ENCODE measurements around the gene GNPTAB.

The GNPTAB gene

DNA sequence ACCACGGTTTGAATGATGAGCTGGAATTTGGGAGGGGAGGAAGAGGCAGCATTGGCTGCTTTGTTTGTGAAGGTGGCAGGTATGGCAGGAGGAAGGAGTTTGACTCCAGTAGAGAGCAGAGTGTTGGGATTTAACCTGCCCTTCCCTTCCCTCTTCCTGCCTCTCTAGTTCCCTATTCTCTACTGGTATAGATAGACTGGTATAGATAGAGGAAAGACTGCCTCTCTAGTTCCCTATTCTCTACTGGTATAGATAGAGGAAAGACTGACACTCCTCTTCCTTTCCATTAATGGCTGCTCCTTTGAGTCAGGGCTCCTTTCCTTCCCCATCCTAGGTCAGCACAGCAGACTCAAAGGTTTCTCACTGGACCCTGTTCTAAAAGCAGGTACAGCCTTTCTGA lies 83.1 kb downstream of the GNPTAB start:
- TF ChIP-seq GATA2 (IDR thresholded peaks at IDR 0.05; ENCODE audit: low read depth, low read length) (no peak), GATA3 (IDR thresholded peaks at IDR 0.05; ENCODE audit: low read depth, low read length) (no peak)

GRCh38 chr12:101746661-101747060 lies 84.1 kb downstream of the GNPTAB start:
- TF ChIP-seq GATA3 (IDR thresholded peaks at IDR 0.05; ENCODE audit: low read depth, low read length) = no peak
- no peak for TF ChIP-seq GATA2 (IDR thresholded peaks at IDR 0.05; ENCODE audit: low read depth, low read length)

- TF ChIP-seq GATA3 (IDR thresholded peaks at IDR 0.05; ENCODE audit: low read depth, low read length) = no peak
- TF ChIP-seq GATA2 (IDR thresholded peaks at IDR 0.05; ENCODE audit: low read depth, low read length) = no peak
These were observed 84.6 kb downstream of the GNPTAB start for GRCh38 chr12:101746196-101746595.

DNA sequence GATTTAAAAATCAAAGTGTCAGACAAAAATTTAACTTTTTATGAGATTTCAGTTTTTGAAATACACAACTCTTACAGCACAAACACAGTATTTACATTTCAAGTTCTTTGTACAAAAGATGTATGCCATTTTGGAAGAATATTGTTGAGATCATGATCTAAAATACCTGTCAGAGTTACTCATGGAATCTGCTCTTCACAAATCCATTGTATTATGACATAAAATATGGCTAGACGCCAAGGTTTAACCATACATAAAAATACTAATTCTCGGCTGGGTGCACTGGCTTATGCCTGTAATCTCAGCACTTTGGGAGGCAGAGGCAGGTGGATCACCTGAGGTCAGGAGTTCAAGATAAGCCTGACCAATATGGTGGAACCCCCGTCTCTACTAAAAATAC lies 85.3 kb downstream of the GNPTAB start:
- no peak for TF ChIP-seq GATA3 (IDR thresholded peaks at IDR 0.05; ENCODE audit: low read depth, low read length)
- TF ChIP-seq GATA2 (IDR thresholded peaks at IDR 0.05; ENCODE audit: low read depth, low read length) = no peak

GRCh38 chr12:101743724-101744472 lies 86.9 kb downstream of the GNPTAB start:
- no peak for TF ChIP-seq GATA2 (IDR thresholded peaks at IDR 0.05; ENCODE audit: low read depth, low read length)
- no peak for TF ChIP-seq GATA3 (IDR thresholded peaks at IDR 0.05; ENCODE audit: low read depth, low read length)

DNA sequence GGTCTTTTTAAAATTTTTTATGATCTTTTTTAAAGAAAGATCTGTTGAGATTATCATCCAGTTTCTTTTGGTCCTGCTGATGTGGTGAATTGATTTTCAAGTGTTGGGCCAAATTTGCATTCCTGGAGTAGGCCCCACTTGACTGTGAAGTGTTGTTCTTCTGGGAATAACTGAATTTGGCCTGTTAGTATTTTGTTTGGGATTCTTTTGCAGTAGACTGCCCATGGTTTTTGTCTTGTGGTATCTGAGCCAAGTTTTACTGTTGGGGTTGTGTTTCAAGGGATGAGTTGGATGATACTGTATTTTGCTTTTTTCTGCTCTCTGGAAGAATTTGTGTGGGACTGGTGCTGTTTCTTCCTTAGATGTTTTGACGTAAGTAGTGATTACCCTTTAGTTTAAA lies 87.5 kb downstream of the GNPTAB start:
- TF ChIP-seq GATA2 (IDR thresholded peaks at IDR 0.05; ENCODE audit: low read depth, low read length) = no peak
- no peak for TF ChIP-seq GATA3 (IDR thresholded peaks at IDR 0.05; ENCODE audit: low read depth, low read length)

GRCh38 chr12:101740980-101741379 lies 89.8 kb downstream of the GNPTAB start:
- TF ChIP-seq GATA2 (IDR thresholded peaks at IDR 0.05; ENCODE audit: low read depth, low read length) (no peak), GATA3 (IDR thresholded peaks at IDR 0.05; ENCODE audit: low read depth, low read length) (no peak)

DNA sequence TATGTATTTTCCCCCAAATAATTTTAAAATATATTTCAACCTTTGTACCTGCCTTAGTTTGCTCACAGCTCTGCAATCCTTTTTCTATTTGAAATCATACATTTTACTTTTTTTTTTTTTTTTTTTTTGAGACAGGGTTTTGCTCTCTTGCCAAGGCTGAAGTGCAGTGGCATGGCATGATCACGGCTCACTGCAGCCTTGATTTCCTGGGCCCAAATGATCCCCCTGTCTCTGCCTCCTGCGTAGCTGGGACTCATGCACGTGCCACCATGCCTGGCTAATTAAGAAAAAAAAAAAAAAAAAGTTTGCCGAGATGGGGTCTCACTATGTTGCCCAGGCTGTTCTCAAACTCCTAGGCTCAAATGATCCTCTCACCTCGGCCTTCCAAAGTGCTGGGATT lies 90.2 kb downstream of the GNPTAB start:
- TF ChIP-seq GATA3 (IDR thresholded peaks at IDR 0.05; ENCODE audit: low read depth, low read length) (no peak), GATA2 (IDR thresholded peaks at IDR 0.05; ENCODE audit: low read depth, low read length) (no peak)

GRCh38 chr12:101738920-101739665 lies 91.7 kb downstream of the GNPTAB start, which contains the start of gene SYCP3:
Gene SYCP3, minus strand, starts transcription at chr12:101739462. Its CDS starts 1,527 bp downstream, at chr12:101737935.
- TF ChIP-seq GATA2 (IDR thresholded peaks at IDR 0.05; ENCODE audit: low read depth, low read length) = no peak
- TF ChIP-seq GATA3 (IDR thresholded peaks at IDR 0.05; ENCODE audit: low read depth, low read length) = no peak

DNA sequence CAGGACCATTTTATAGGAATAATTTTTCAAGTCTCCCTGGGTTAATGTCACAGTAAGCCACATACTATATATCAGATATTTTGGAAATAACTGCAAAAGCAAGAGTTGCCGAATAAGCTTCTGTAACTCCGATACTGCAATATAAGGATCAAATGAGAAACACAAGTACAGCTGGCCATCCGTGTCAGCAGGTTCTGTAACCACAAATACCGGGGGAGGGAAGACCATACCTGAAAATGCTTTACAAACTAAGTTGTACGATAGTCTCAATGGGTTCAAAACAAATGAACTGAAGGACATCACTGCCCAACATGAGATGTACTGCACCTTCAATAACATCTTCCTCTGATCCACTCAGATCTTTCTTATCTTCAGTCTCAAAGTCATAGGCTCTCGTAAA lies 93.3 kb downstream of the GNPTAB start:
- TF ChIP-seq GATA3 (IDR thresholded peaks at IDR 0.05; ENCODE audit: low read depth, low read length) (no peak), GATA2 (IDR thresholded peaks at IDR 0.05; ENCODE audit: low read depth, low read length) (no peak)

DNA sequence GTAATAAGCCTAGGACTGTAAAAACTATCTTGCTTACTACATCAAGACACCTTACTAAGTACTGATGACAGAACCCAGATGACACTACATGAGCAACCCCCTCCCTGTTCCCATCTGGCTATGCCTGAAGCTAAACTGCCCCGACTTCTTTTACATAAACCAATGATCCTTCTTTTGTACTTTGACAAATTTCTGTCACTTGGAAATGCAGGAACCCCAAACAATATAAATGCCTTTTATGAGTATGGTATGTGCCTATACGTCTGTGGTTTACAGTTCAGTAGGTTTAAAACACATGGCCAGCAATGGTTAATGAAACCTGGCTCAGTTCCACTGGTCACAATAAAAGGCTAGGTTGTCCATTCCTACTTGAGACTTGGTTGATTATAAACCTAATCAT lies 97.6 kb downstream of the GNPTAB start:
- TF ChIP-seq GATA3 (IDR thresholded peaks at IDR 0.05; ENCODE audit: low read depth, low read length) = no peak
- no peak for TF ChIP-seq GATA2 (IDR thresholded peaks at IDR 0.05; ENCODE audit: low read depth, low read length)

DNA sequence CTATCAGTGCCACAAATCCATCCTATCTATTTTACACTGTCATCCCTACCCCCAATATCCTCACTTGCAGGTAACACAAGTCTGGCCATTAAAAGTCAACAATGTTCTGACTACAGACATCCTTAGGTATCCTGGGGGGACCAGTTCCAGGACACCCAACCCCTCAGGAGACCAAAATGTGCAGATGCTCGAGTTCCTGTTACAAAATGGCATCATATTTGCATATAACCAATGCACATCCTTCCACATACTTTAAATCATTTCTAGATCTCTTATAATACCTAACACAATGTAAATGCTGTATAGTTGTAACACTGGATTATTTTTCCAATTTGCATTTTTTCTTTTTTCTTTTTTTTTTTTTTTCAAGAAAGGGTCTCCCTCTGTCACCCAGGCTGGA lies 98.4 kb downstream of the GNPTAB start:
- TF ChIP-seq GATA3 (IDR thresholded peaks at IDR 0.05; ENCODE audit: low read depth, low read length) (no peak), GATA2 (IDR thresholded peaks at IDR 0.05; ENCODE audit: low read depth, low read length) (no peak)

DNA sequence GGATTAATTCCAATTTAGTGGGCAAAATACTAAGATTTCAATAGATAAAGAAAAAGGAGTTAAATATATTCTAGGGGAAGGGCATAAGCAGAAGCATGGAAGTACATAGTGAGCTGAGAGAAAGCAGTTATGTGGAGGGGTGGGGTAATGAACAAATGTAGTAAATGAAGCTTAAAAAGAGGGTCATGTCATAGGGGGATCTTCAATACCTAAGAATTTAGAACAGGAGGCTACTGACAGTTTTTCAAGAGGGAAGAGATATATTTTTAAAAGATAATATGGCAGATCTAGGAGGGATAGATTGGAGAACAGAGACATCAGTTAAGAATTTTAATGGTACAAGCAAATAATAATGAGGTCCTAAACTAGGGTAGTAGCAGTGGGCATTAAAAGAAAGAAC lies 100.9 kb downstream of the GNPTAB start:
- TF ChIP-seq GATA2 (IDR thresholded peaks at IDR 0.05; ENCODE audit: low read depth, low read length) (no peak), GATA3 (IDR thresholded peaks at IDR 0.05; ENCODE audit: low read depth, low read length) (no peak)

DNA sequence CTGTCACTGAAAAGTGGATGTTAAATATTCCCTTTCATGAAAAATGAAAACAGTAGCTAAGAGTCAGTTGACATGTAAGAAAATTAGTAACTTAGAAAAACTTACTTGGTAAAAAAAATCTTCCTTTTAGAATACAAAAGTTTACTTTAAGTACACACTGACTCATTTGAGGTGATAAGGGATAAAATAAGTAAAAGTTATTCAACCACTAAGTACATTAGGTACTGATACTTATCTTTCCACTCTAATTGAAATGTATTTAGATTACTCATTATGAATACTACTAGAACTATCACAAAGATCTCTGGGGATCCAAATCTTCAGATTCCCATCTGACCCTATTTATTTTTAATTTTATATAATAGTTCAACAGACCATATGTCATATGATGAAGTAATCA lies 103.7 kb downstream of the GNPTAB start:
- TF ChIP-seq GATA2 (IDR thresholded peaks at IDR 0.05; ENCODE audit: low read depth, low read length) (no peak), GATA3 (IDR thresholded peaks at IDR 0.05; ENCODE audit: low read depth, low read length) (no peak)

DNA sequence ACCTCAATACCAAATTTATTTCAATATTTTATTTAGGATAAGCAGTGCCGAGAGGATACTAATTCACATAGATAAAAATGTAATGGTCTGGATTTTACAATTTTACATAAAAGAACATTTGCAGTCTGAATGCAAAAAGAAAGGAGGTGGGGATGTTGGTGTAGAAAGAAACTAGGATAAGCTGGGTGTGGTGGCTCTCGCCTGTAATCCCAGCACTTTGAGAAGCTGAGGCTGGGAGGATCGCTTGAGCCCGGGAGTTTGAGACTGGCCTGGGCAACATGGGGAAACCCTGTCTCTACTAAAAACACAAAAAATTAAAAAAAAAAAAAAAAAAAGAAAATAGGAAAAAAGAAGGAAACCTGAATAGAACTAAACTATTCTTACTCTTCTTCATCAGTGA lies 108.4 kb downstream of the GNPTAB start:
- TF ChIP-seq GATA3 (IDR thresholded peaks at IDR 0.05; ENCODE audit: low read depth, low read length) (no peak), GATA2 (IDR thresholded peaks at IDR 0.05; ENCODE audit: low read depth, low read length) (no peak)
